A673 (cell line): ENCODE data around the gene AVPR1B.
"Not testable (repeated sequence)": the region's sequence is repeated elsewhere in the genome, so short reads cannot be mapped to it uniquely, and the experiment has no call there.

Source experiments
- CTCF ChIP-seq: fragments of 300-800, 200-600 bp; sonication (generic); conservative IDR thresholded peaks from 2 replicates; pipeline ENCODE4 v1.5.1; 2017; ENCODE audit warnings: low read depth, mild to moderate bottlenecking, antibody characterized with exemption, low read length, moderate library complexity, mixed read lengths
- EZH2 ChIP-seq: fragments of 200-600 bp; sonication (generic); IDR thresholded peaks from 2 replicates; pipeline ENCODE4 v1.6.1; 2017; ENCODE audit warnings: borderline replicate concordance, low read depth, mild to moderate bottlenecking, mixed read lengths, antibody characterized with exemption, low read length; ENCODE audit not compliant: poor library complexity, severe bottlenecking

GRCh38 chr1:206064001-206064400, 53.2 kb downstream of the AVPR1B start:
- not testable (repeated sequence) for TF ChIP-seq EZH2, CTCF
